OCI-LY1 (cell line): ENCODE results near the gene HESX1.

Source experiments
- H2AFZ ChIP-seq: fragments of 200-600 bp; sonication (generic), shearing (Covaris generic); 2 replicates; pipeline ENCODE4 v1.6.0; 2014; ENCODE audit warnings: antibody characterized with exemption, mild to moderate bottlenecking, low read length
- H3F3A ChIP-seq: fragments of 200-600 bp; sonication (generic), shearing (Covaris generic); 2 replicates; pipeline ENCODE4 v1.6.0; 2014; ENCODE audit warnings: mild to moderate bottlenecking, antibody characterized with exemption, low read length, moderate library complexity; ENCODE audit not compliant: insufficient read depth
- H3K27ac ChIP-seq: fragments of 200-600 bp; sonication (generic); 2 replicates; pipeline ENCODE4 v1.5.1; 2014; ENCODE audit warnings: low read length, mixed run types, mild to moderate bottlenecking, low read depth; ENCODE audit not compliant: poor library complexity, severe bottlenecking
- H3K27me3 ChIP-seq: fragments of 200-600 bp; sonication (generic); 2 replicates; pipeline ENCODE4 v1.6.0; 2014; ENCODE audit warnings: antibody characterized with exemption, mild to moderate bottlenecking, low read length, moderate library complexity; ENCODE audit not compliant: insufficient read depth
- H3K36me3 ChIP-seq: fragments of 200-600 bp; sonication (generic); 2 replicates; pipeline ENCODE4 v1.6.1; 2014; ENCODE audit warnings: mild to moderate bottlenecking, antibody characterized with exemption, low read length, moderate library complexity, mixed read lengths; ENCODE audit not compliant: insufficient read depth
- H3K4me1 ChIP-seq: fragments of 200-600 bp; sonication (generic); 2 replicates; pipeline ENCODE4 v1.5.1; 2014; ENCODE audit warnings: mild to moderate bottlenecking, low read length, moderate library complexity; ENCODE audit not compliant: insufficient read depth, severe bottlenecking
- H3K4me2 ChIP-seq: fragments of 200-600 bp; sonication (generic), shearing (Covaris generic); 2 replicates; pipeline ENCODE4 v1.6.1; 2014; ENCODE audit warnings: low read length
- H3K4me3 ChIP-seq: fragments of 200-600 bp; sonication (generic); 2 replicates; pipeline ENCODE4 v1.5.1; 2014; ENCODE audit warnings: low read length, low read depth, mild to moderate bottlenecking, mixed read lengths; ENCODE audit not compliant: poor library complexity, severe bottlenecking
- H3K79me2 ChIP-seq: fragments of 200-600 bp; shearing (Covaris generic); 2 replicates; pipeline ENCODE4 v1.6.1; 2016; ENCODE audit warnings: mixed run types, low read length, mixed read lengths; ENCODE audit not compliant: insufficient read depth
- H3K9ac ChIP-seq: fragments of 200-600 bp; sonication (generic), shearing (Covaris generic); 2 replicates; pipeline ENCODE4 v1.6.1; 2014; ENCODE audit warnings: mild to moderate bottlenecking, low read length, mixed read lengths
- H3K9me2 ChIP-seq: fragments of 200-600 bp; sonication (generic), shearing (Covaris generic); 2 replicates; pipeline ENCODE4 v1.6.1; 2014; ENCODE audit warnings: low read depth, mild to moderate bottlenecking, low read length, mixed read lengths
- H3K9me3 ChIP-seq: fragments of 200-600 bp; shearing (Covaris generic); 2 replicates; pipeline ENCODE4 v1.6.1; 2014; ENCODE audit warnings: low read length, mixed read lengths
- H4K20me1 ChIP-seq: fragments of 200-600 bp; sonication (generic), shearing (Covaris generic); 2 replicates; pipeline ENCODE4 v1.6.0; 2016; ENCODE audit warnings: mild to moderate bottlenecking, low read length; ENCODE audit not compliant: insufficient read depth
- CTCF ChIP-seq: fragments of 200-600 bp; sonication (generic), shearing (Covaris generic); IDR thresholded peaks from 2 replicates; pipeline ENCODE4 v1.5.1; 2017; ENCODE audit warnings: mild to moderate bottlenecking, antibody characterized with exemption, low read length, moderate library complexity, mixed read lengths
- EZH2 ChIP-seq: fragments of 200-600 bp; sonication (generic), shearing (Covaris generic); IDR thresholded peaks from 2 replicates; pipeline ENCODE4 v1.8.0; 2017; ENCODE audit warnings: borderline replicate concordance, mixed run types, mild to moderate bottlenecking, antibody characterized with exemption, low read length, moderate library complexity, mixed read lengths

The HESX1 gene

DNA sequence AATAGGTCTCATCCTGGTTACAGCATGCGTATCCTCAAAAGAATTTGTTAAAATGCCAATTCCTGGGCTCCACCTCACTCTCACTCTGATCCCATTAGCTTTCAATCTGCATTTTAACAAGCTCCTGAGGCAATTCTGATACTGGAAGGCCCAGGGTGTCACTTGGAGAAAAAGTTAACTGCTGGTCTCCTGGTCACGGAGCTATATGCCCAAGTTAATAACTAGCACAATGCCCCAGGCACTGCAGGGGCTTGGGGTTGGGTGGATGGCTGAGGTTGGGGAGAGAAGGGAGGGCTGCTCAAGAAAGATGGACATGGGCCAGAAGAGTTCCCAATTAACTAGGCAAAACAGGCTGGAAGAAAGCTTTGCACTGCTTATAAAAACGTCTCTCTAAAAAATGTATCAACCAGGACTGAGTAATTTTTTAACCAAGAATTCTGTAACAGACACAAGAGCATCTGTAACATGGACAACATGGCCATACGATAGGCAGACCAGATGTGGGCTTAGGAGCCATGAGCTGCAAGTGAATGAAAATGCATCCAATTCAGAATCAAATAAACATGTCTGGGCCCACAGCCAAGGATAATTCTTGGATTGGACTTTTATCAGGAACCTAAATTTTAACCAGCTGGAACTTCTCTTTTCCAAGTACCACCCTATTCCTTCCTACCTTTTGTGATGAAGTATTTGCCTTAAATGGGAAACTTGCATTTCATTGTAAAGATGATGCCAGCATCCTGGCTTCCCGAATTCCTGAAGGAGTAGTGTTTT lies 38.8 kb downstream of the HESX1 start:
- no peak overlapping the region for H3K4me3 ChIP-seq

GRCh38 chr3:57160076-57160764 lies 39.6 kb downstream of the HESX1 start:
- Histone ChIP-seq H3K4me3 (no peak overlapping the region), H3K4me1 (peaks cover 9% of the 10 kb centered on the region), H4K20me1 (no peaks in the 10 kb centered on the region), H3K79me2 (no peaks in the 10 kb centered on the region), H3K27me3 (no peaks in the 10 kb centered on the region; the same call in 1 of the 2 replicates), H3K9me2 (no peaks in the 10 kb centered on the region), H3K36me3 (no peaks in the 10 kb centered on the region), H3F3A (no peaks in the 10 kb centered on the region), H3K4me2 (no peak overlapping the region), H3K27ac (no peak overlapping the region), H3K9me3 (no peaks in the 10 kb centered on the region), H3K9ac (no peak overlapping the region), H2AFZ (no peak overlapping the region)
- TF ChIP-seq CTCF (no peak), EZH2 (no peak)

More for the DNA sequence above, 38.8 kb downstream of the HESX1 start:
- no peaks in the 10 kb centered on the region for H4K20me1 ChIP-seq
- no peaks in the 10 kb centered on the region for H3K9me3 ChIP-seq
- H3K4me1 ChIP-seq = peaks cover 9% of the 10 kb centered on the region
- no peak overlapping the region for H3K4me2 ChIP-seq
- no peak overlapping the region for H3K27ac ChIP-seq
- H3K9ac ChIP-seq = no peak overlapping the region
- no peak overlapping the region for H2AFZ ChIP-seq
- H3F3A ChIP-seq = no peaks in the 10 kb centered on the region
- no peaks in the 10 kb centered on the region for H3K9me2 ChIP-seq
- H3K27me3 ChIP-seq = no peaks in the 10 kb centered on the region; the same call in 1 of the 2 replicates
- TF ChIP-seq EZH2 = no peak
- TF ChIP-seq CTCF = no peak
- no peaks in the 10 kb centered on the region for H3K36me3 ChIP-seq
- H3K79me2 ChIP-seq = no peaks in the 10 kb centered on the region

- no peaks in the 10 kb centered on the region for H3K9me3 ChIP-seq
- H3F3A ChIP-seq = no peaks in the 10 kb centered on the region
- H3K4me3 ChIP-seq = no peak overlapping the region
- no peaks in the 10 kb centered on the region for H3K4me1 ChIP-seq
- H3K79me2 ChIP-seq = no peaks in the 10 kb centered on the region
- no peaks in the 10 kb centered on the region; the same call in 1 of the 2 replicates for H3K27me3 ChIP-seq
- H3K36me3 ChIP-seq = no peaks in the 10 kb centered on the region
- H4K20me1 ChIP-seq = no peaks in the 10 kb centered on the region
- no peak overlapping the region for H3K4me2 ChIP-seq
- H3K27ac ChIP-seq = no peak overlapping the region
- H3K9ac ChIP-seq = no peak overlapping the region
- no peak for TF ChIP-seq CTCF
- TF ChIP-seq EZH2 = no peak
- H2AFZ ChIP-seq = no peak overlapping the region
- no peaks in the 10 kb centered on the region for H3K9me2 ChIP-seq
Observed at GRCh38 chr3:57158813-57159738, 40.7 kb downstream of the HESX1 start.
